ENCODE data around the gene ARF6. TPM values are rescaled to one million over a fixed set of nuclear protein-coding genes. Genes with fewer than 3 reads are reported as not detected.
"Not testable (repeated sequence)": the region's sequence is repeated elsewhere in the genome, so short reads cannot be mapped to it uniquely, and the experiment has no call there.

The ARF6 gene
- total RNA-seq, 3 donors from 2014 or later (not counting 1 experiment from before 2014, with no cell fraction given): 124 to 132 (median 128) TPM

GRCh38 chr14:49897965-49898364, 5.1 kb downstream of the ARF6 start:
- Histone ChIP-seq H3K36me3 (ENCODE audit: control insufficient read depth, insufficient read depth, low read length) (peaks cover 27% of the 10 kb centered on the region), H3K27me3 (ENCODE audit: control insufficient read depth, insufficient read depth, low read length) (no peaks in the 10 kb centered on the region), H3K4me1 (ENCODE audit: control insufficient read depth, insufficient read depth, low read length) (peaks cover 7% of the 10 kb centered on the region), H3K4me3 (ENCODE audit: low read length) (no peak overlapping the region), H3K27ac (ENCODE audit: low read length) (peak overlapping the region; percentile 65), H3K9me3 (ENCODE audit: control insufficient read depth, insufficient read depth, low read length) (no peaks in the 10 kb centered on the region)
- Mint-ChIP-seq H3K4me3 (peak overlapping the region; percentile 60), H3K27ac (peak overlapping the region; percentile 98 to 100), H3K4me1 (peaks cover 54 to 58% of the 10 kb centered on the region in 2 donors), H3K36me3 (peaks cover 13% of the 10 kb centered on the region), H3K27me3 (ENCODE audit: low read depth in 2 of 2) (no peaks in the 10 kb centered on the region), H3K9me3 (no peaks in the 10 kb centered on the region)
- TF ChIP-seq CTCF (IDR thresholded peaks at IDR 0.05): no peak
- DNase-seq (peak in 1 of 2 donors; percentile 38), ATAC-seq (no peak)
- intact Hi-C loops (cut with micrococcal nuclease): no loop called here
- WGBS (ENCODE audit: insufficient coverage): no CpG with 5 or more reads among the region's 1 CpG

- Histone ChIP-seq H3K4me1 (ENCODE audit: control insufficient read depth, insufficient read depth, low read length) (peaks cover 7% of the 10 kb centered on the region), H3K27ac (ENCODE audit: low read length) (peak overlapping the region; percentile 65), H3K36me3 (ENCODE audit: control insufficient read depth, insufficient read depth, low read length) (peaks cover 27% of the 10 kb centered on the region), H3K27me3 (ENCODE audit: control insufficient read depth, insufficient read depth, low read length) (no peaks in the 10 kb centered on the region), H3K4me3 (ENCODE audit: low read length) (no peak overlapping the region), H3K9me3 (ENCODE audit: control insufficient read depth, insufficient read depth, low read length) (no peaks in the 10 kb centered on the region)
- WGBS (ENCODE audit: insufficient coverage): 72% methylated on average over 2 of the region's 2 CpGs
- Mint-ChIP-seq H3K36me3 (peaks cover 13% of the 10 kb centered on the region), H3K4me1 (peaks cover 54 to 58% of the 10 kb centered on the region in 2 donors), H3K9me3 (no peaks in the 10 kb centered on the region), H3K4me3 (peak overlapping the region; percentile 60), H3K27ac (peak overlapping the region; percentile 98 to 100), H3K27me3 (ENCODE audit: low read depth in 2 of 2) (no peaks in the 10 kb centered on the region)
- intact Hi-C loops (cut with micrococcal nuclease): no loop called here
- DNase-seq (peak in 1 of 2 donors; percentile 23), ATAC-seq (peak in 2 of 3 donors; percentile 26 to 27)
- no peak for TF ChIP-seq CTCF (IDR thresholded peaks at IDR 0.05)
Measured at GRCh38 chr14:49898485-49898884, 5.6 kb downstream of the ARF6 start.

- ATAC-seq (no peak), DNase-seq (no peak)
- H3K9me3 ChIP-seq (ENCODE audit: control insufficient read depth, insufficient read depth, low read length): no peaks in the 10 kb centered on the region
- WGBS (ENCODE audit: insufficient coverage): 100% methylated on average over 1 of the region's 1 CpG
- Mint-ChIP-seq H3K36me3 (no peaks in the 10 kb centered on the region), H3K27ac (no peak overlapping the region), H3K9me3 (no peaks in the 10 kb centered on the region), H3K4me3 (no peak overlapping the region), H3K4me1 (peaks cover 36 to 43% of the 10 kb centered on the region in 2 donors), H3K27me3 (ENCODE audit: low read depth in 2 of 2) (no peaks in the 10 kb centered on the region)
- H3K4me1 ChIP-seq (ENCODE audit: control insufficient read depth, insufficient read depth, low read length): peaks cover 7% of the 10 kb centered on the region
- H3K27me3 ChIP-seq (ENCODE audit: control insufficient read depth, insufficient read depth, low read length): no peaks in the 10 kb centered on the region
- H3K4me3 ChIP-seq (ENCODE audit: low read length): no peak overlapping the region
- intact Hi-C loops (cut with micrococcal nuclease): no loop called here
- H3K27ac ChIP-seq (ENCODE audit: low read length): no peak overlapping the region
- no peak for TF ChIP-seq CTCF (IDR thresholded peaks at IDR 0.05)
- peaks cover 6% of the 10 kb centered on the region for H3K36me3 ChIP-seq (ENCODE audit: control insufficient read depth, insufficient read depth, low read length)
Measured at GRCh38 chr14:49900973-49901372, 8.1 kb downstream of the ARF6 start.

DNA sequence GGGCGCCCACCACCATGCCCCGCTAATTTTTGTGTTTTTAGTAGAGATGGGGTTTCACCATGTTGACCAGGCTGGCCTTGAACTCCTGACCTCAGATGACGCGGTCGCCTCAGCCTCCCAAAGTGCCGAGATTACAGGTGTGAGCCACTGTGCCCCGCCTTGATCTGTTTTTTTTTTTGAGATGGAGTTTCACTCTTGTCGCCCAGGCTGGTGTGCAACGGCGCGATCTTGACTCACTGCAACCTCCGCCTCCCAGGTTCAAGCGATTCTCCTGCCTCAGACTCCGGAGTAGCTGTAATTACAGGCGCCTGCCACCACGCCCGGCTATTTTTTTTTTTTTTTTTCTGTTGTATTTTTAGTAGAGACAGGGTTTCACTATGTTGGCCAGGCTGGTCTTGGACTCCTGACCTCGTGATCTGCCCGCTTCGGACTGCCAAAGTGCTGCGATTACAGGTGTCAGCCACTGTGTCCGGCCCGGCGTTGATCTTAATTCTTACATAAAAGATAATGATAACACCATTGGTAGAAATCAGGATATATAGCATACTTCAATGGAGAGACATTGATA, 9.9 kb downstream of the ARF6 start:
- H3K27ac ChIP-seq (ENCODE audit: low read length); H3K27me3 ChIP-seq (ENCODE audit: control insufficient read depth, insufficient read depth, low read length); H3K4me3 Mint-ChIP-seq; H3K4me3 ChIP-seq (ENCODE audit: low read length); H3K36me3 Mint-ChIP-seq; H3K9me3 Mint-ChIP-seq; H3K27ac Mint-ChIP-seq; H3K27me3 Mint-ChIP-seq (ENCODE audit: low read depth in 2 of 2); H3K36me3 ChIP-seq (ENCODE audit: control insufficient read depth, insufficient read depth, low read length); DNase-seq; intact Hi-C loops (cut with micrococcal nuclease); H3K9me3 ChIP-seq (ENCODE audit: control insufficient read depth, insufficient read depth, low read length); ATAC-seq: not testable (repeated sequence)
- peaks cover 38 to 44% of the 10 kb centered on the region in 2 donors for H3K4me1 Mint-ChIP-seq
- peaks cover 18% of the 10 kb centered on the region for H3K4me1 ChIP-seq (ENCODE audit: control insufficient read depth, insufficient read depth, low read length)
- WGBS (ENCODE audit: insufficient coverage): 83% methylated on average over 21 of the region's 24 CpGs
